NB4 (cell line): ENCODE data around the gene LMBR1.

Experiments
- CTCF ChIP-seq: IDR thresholded peaks from one replicate; pipeline ENCODE4 v1.5.1; 2012; ENCODE audit warnings: low read depth, low read length
- MAX ChIP-seq: IDR thresholded peaks from 2 replicates; pipeline ENCODE4 v1.6.1; 2011; ENCODE audit warnings: low read depth, low read length
- MYC ChIP-seq: IDR thresholded peaks from 2 replicates; pipeline ENCODE4 v1.6.1; 2011; ENCODE audit warnings: low read depth, low read length
- POLR2A ChIP-seq: IDR thresholded peaks from 2 replicates; pipeline ENCODE4 v1.6.1; 2011; ENCODE audit warnings: mild to moderate bottlenecking; ENCODE audit not compliant: insufficient read length; ENCODE audit errors: extremely low read depth

- TF ChIP-seq CTCF (no peak), MYC (no peak), POLR2A (no peak), MAX (no peak)
These were observed 3.5 kb upstream of the LMBR1 start for GRCh38 chr7:156896388-156897022.
